Gastroesophageal sphincter (tissue), 3 donors: Measurements from ENCODE around the gene AFG1L.

Experiments
- EP300 ChIP-seq: sonication (generic); formaldehyde crosslinking; IDR thresholded peaks from one replicate; pipeline ENCODE4 v1.6.1; 2017; ENCODE audit warnings: antibody characterized with exemption, mild to moderate bottlenecking
- POLR2AphosphoS5 ChIP-seq: sonication (generic); formaldehyde crosslinking; IDR thresholded peaks from one replicate; pipeline ENCODE4 v1.6.1; 2017; ENCODE audit warnings: antibody characterized with exemption
- TF ChIP-seq, protein P1 (sequence below), 4 experiments: fragments of 200-600 bp in 2 of 4; fragments of 450-650 bp in 2 of 4; sonication (generic) in 1 of 4; IDR thresholded peaks; one replicate each; pipeline ENCODE4 v1.5.1; 2017 to 2019; ENCODE audit warnings: antibody characterized with exemption in 4 of 4, mild to moderate bottlenecking in 2 of 4, moderate library complexity in 2 of 4

- TF ChIP-seq, protein P1, sequence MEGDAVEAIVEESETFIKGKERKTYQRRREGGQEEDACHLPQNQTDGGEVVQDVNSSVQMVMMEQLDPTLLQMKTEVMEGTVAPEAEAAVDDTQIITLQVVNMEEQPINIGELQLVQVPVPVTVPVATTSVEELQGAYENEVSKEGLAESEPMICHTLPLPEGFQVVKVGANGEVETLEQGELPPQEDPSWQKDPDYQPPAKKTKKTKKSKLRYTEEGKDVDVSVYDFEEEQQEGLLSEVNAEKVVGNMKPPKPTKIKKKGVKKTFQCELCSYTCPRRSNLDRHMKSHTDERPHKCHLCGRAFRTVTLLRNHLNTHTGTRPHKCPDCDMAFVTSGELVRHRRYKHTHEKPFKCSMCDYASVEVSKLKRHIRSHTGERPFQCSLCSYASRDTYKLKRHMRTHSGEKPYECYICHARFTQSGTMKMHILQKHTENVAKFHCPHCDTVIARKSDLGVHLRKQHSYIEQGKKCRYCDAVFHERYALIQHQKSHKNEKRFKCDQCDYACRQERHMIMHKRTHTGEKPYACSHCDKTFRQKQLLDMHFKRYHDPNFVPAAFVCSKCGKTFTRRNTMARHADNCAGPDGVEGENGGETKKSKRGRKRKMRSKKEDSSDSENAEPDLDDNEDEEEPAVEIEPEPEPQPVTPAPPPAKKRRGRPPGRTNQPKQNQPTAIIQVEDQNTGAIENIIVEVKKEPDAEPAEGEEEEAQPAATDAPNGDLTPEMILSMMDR (IDR thresholded peaks at IDR 0.05), result no peak
- no peak for TF ChIP-seq EP300
- TF ChIP-seq POLR2AphosphoS5, result no peak
Measured at GRCh38 chr6:108574457-108575141, 279.7 kb downstream of the AFG1L start.
